ENCODE data around the gene SLC13A1.

GRCh38 chr7:123120286-123120685, 79.5 kb downstream of the SLC13A1 start:
- peak; percentile 34; the same call in 1 of the 2 replicates for TF ChIP-seq POLR2AphosphoS5 (IDR thresholded peaks at IDR 0.05; ENCODE audit: borderline replicate concordance, low read depth, low read length)
- TF ChIP-seq EZH2 (IDR thresholded peaks at IDR 0.05), result no peak
- no peak for TF ChIP-seq FOXP2 (optimal IDR thresholded peaks at IDR 0.05; ENCODE audit: control extremely low read depth, extremely low read length, insufficient read depth)

All from SK-N-MC (cell line).